ENCODE measurements around the gene NACC2. TPM values are rescaled to one million over a fixed set of nuclear protein-coding genes. Genes with fewer than 3 reads are reported as not detected.

NACC2 gene
- total and polyA plus RNA-seq, 2 experiments from 2014 or later: 3.8 to 20.8 TPM

GRCh38 chr9:136018257-136019031 is 76.6 kb downstream of the NACC2 start:
- Mint-ChIP-seq H3K4me1 (peaks cover 41% of the 10 kb centered on the region), H3K9me3 (no peaks in the 10 kb centered on the region; the same call in 2 of the 3 replicates), H3K4me3 (no peak overlapping the region), H3K36me3 (ENCODE audit: low read depth) (no peaks in the 10 kb centered on the region; the same call in 2 of the 3 replicates), H3K27me3 (ENCODE audit: insufficient read depth, low read depth, poor library complexity) (peaks cover 20% of the 10 kb centered on the region), H3K27ac (no peak overlapping the region)
- Histone ChIP-seq H3K36me3 (ENCODE audit: insufficient read depth) (no peaks in the 10 kb centered on the region), H3K4me1 (ENCODE audit: insufficient read depth) (peaks cover 12% of the 10 kb centered on the region), H3K4me3 (no peak overlapping the region), H2AFZ (no peak overlapping the region), H3K79me2 (replicated peaks; ENCODE audit: insufficient read depth) (peaks cover 15% of the 10 kb centered on the region; the same call in 1 of the 2 replicates), H3K27me3 (ENCODE audit: insufficient read depth) (no peaks in the 10 kb centered on the region), H3K27ac (ENCODE audit: low read depth) (no peak overlapping the region), H3K4me2 (no peak overlapping the region), H4K20me1 (replicated peaks; ENCODE audit: insufficient read depth) (no peaks in the 10 kb centered on the region; the same call in 1 of the 2 replicates), H3F3A (replicated peaks; ENCODE audit: low read depth) (no peaks in the 10 kb centered on the region), H3K9me2 (ENCODE audit: insufficient read depth) (no peaks in the 10 kb centered on the region)
- DNase-seq (ENCODE audit: low spot score): no peak
- no peak for ATAC-seq
- TF ChIP-seq JUNB (IDR thresholded peaks at IDR 0.05; ENCODE audit: unreplicated experiment): no peak

- Mint-ChIP-seq H3K36me3 (ENCODE audit: low read depth) (no peaks in the 10 kb centered on the region; the same call in 1 of the 3 replicates), H3K4me1 (peaks cover 41% of the 10 kb centered on the region), H3K27me3 (ENCODE audit: insufficient read depth, low read depth, poor library complexity) (peaks cover 20% of the 10 kb centered on the region), H3K4me3 (no peak overlapping the region), H3K9me3 (no peaks in the 10 kb centered on the region; the same call in 2 of the 3 replicates), H3K27ac (no peak overlapping the region)
- Histone ChIP-seq H3F3A (replicated peaks; ENCODE audit: low read depth) (no peaks in the 10 kb centered on the region), H3K9me2 (ENCODE audit: insufficient read depth) (no peaks in the 10 kb centered on the region), H4K20me1 (replicated peaks; ENCODE audit: insufficient read depth) (no peaks in the 10 kb centered on the region; the same call in 1 of the 2 replicates), H3K27me3 (ENCODE audit: insufficient read depth) (no peaks in the 10 kb centered on the region), H3K4me3 (no peak overlapping the region), H3K27ac (ENCODE audit: low read depth) (no peak overlapping the region), H3K36me3 (ENCODE audit: insufficient read depth) (no peaks in the 10 kb centered on the region), H3K4me1 (ENCODE audit: insufficient read depth) (peaks cover 12% of the 10 kb centered on the region), H2AFZ (no peak overlapping the region), H3K4me2 (no peak overlapping the region), H3K79me2 (replicated peaks; ENCODE audit: insufficient read depth) (peaks cover 15% of the 10 kb centered on the region; the same call in 1 of the 2 replicates)
- DNase-seq (ENCODE audit: low spot score): no peak
- ATAC-seq: peak; percentile 10; the same call in 2 of the 3 replicates
- TF ChIP-seq POLR2AphosphoS5 (IDR thresholded peaks at IDR 0.05; ENCODE audit: low read depth) (no peak), ZNF331 (CRISPR knock-in tag; IDR thresholded peaks at IDR 0.05; ENCODE audit: low read depth) (no peak), EZH2phosphoT487 (IDR thresholded peaks at IDR 0.05; ENCODE audit: unreplicated experiment) (no peak), REST (IDR thresholded peaks at IDR 0.05; ENCODE audit: unreplicated experiment) (no peak), NANOG (IDR thresholded peaks at IDR 0.05; ENCODE audit: borderline replicate concordance) (no peak), CREB1 (CRISPR knock-in tag; IDR thresholded peaks at IDR 0.05; ENCODE audit: low read depth) (no peak), STAT1 (IDR thresholded peaks at IDR 0.05; ENCODE audit: unreplicated experiment) (no peak), CTCF (conservative IDR thresholded peaks at IDR 0.05; ENCODE audit: low read depth in 2 of 2) (no peak; a peak in 1 of 4 replicates), ETS1 (IDR thresholded peaks at IDR 0.05) (no peak), EZH2 (IDR thresholded peaks at IDR 0.05; ENCODE audit: low read depth, unreplicated experiment) (no peak), ZNF114 (CRISPR knock-in tag; IDR thresholded peaks at IDR 0.05) (no peak), JUNB (IDR thresholded peaks at IDR 0.05; ENCODE audit: unreplicated experiment) (no peak)
Observed at GRCh38 chr9:136017289-136018190, 77.5 kb downstream of the NACC2 start.
